HG02981 (cell line): Measurements from ENCODE around the gene ATP13A3.

Experiments
- ATAC-seq: cut with Tn5 transposase; IDR thresholded peaks from one replicate; pipeline ENCODE4 v1.9.1; 2021; ENCODE audit warnings: mild to moderate bottlenecking, moderate library complexity; ENCODE audit not compliant: unreplicated experiment

The ATP13A3 gene

GRCh38 chr3:194446172-194446571, 40.6 kb downstream of the ATP13A3 start:
- ATAC-seq: no peak

- ATAC-seq: no peak
Observed at GRCh38 chr3:194443901-194444300, 42.9 kb downstream of the ATP13A3 start.

DNA sequence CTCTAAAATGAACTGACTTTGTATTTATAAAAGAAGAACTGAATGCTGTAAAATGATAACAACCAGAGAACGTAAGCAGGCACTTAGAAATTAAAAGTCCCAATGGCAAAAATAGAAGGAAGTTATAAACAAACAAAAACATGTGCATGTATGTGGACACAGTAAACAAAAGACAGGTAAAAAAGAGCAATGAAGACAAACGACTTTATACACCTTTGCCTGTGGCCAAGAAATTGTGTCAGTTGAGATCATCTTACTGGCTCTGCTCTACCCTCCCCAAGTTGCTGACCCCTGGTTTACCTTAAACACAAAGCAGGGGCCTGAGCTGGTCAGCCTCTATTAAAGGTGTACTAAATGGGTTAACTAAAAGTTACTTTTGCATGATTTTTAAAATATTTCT, 46.0 kb downstream of the ATP13A3 start:
- ATAC-seq: no peak

DNA sequence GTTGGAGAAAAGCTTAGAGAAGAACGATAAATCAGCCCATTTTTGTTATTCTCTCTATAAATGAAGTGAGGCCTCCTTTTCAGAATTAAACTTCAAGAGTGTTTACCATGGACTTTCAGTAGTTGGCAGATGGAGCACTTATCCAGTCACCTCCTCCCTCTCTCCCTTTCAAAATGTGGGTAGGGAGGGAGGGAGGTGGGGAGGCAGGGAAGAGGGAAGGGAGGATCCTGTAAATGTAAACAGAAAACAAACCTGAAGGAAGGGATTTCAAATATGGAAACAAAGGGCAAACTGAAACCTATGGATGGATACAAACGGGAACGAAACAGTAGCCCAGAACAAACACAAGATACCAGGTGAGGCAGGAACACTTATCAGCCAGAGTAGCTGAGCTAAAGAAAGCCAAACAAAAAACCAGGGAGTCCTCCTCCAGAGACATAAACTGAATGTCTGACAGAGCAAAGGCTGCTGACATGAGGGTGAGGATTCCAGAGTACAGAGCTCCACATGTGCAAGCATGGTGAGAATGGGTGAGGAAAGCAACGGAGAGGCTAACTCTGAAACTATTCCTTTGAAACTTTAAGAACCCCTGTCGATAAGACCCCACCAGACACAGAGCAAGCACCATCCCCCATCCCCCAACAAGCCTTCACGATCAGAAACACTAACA, 46.8 kb downstream of the ATP13A3 start:
- no peak for ATAC-seq

DNA sequence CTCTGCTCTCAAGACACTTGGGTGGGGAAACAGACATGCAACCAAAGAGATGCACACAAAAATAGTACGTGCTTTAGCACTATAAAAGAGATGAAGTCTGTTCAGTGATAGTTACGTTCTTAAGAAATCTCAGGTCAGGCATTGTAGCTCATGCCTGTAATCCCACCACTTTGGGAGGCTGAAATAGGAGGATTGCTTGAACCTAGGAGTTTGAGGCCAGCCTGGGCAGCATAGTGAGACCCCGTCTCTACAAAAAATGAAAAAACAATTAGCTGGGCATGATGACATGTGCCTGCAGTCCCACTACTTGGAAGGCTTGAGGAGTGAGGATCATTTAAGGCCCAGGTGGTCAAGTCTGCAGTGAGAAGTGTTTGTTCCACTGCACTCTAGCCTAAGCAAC, 52.3 kb downstream of the ATP13A3 start:
- ATAC-seq: no peak

DNA sequence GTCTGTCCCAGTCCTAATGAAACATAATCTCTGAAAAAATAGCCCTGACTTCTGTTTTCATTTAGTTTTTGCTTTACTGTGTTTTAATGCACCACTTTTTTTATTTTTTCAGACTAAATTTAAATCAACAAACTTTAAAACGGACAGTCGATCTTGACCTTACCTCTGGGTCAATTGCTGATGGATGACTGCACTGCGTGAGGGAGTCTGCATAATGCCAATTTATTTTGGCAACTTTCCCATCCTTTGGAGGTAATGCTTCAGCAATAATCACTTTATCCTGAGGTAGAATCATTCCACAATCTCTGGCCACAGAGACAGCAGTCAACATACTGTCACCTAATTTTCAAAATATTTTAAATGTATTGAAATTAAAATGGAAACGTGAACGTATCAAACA, 55.2 kb downstream of the ATP13A3 start:
- no peak for ATAC-seq

- no peak for ATAC-seq
Observed at GRCh38 chr3:194425399-194425798, 61.4 kb downstream of the ATP13A3 start.

- ATAC-seq: no peak
Observed at GRCh38 chr3:194424953-194425352, 61.8 kb downstream of the ATP13A3 start.

GRCh38 chr3:194424373-194424772, 62.4 kb downstream of the ATP13A3 start:
- no peak for ATAC-seq

DNA sequence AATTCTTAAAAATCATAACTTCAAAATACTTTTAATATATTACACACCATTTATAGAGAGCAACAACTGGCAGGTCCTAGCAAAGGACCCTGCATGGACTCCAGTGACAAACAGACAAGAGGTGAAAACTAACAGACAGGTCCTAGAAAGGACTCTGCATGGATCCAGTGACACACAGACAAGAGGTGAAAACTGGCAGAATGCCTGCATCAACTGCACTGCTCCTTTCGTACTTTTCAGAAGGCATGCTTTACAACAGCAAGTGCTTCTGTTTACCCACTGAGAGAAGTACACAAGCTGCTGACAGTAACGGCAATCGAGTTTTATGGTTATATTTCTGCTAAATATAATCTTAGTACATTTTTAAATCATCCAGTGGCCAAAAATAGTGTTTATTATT, 63.5 kb downstream of the ATP13A3 start:
- ATAC-seq: no peak

DNA sequence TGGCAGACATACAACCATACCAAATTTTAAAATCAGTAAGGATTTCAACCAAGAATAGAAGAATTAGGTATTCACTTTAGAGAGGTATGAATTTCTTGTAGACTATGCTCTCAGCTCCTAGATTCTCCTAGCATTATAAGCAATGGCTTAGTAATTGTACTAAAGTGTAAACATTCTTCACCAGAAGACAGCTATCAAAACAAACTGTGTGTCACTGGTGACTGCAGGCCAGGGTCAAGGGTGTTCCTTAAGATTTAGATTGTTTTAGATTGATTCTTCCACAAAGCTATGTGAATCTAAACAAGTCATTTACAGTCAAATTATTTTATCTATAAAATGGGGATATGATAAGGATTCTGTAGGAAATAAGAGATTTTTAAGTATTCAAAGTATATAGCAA, 64.6 kb downstream of the ATP13A3 start:
- ATAC-seq: no peak

DNA sequence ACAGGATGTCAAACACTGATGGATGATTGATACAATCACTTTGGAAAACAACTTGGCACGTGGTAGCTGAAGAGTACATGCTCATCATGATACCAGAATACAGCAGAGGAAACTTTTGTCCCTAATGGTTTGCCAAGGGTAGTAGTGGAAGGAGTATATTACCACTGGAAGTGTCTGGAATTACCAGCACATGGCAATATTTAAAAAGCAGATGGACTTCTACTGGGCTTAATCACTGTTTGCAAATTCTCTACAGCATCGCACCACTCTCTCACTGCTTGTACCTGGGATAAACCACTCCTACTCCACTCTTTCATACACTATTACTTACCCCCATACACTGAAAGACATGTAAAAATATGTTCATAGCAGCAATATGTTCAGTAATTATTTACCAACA, 68.1 kb downstream of the ATP13A3 start:
- ATAC-seq: no peak

DNA sequence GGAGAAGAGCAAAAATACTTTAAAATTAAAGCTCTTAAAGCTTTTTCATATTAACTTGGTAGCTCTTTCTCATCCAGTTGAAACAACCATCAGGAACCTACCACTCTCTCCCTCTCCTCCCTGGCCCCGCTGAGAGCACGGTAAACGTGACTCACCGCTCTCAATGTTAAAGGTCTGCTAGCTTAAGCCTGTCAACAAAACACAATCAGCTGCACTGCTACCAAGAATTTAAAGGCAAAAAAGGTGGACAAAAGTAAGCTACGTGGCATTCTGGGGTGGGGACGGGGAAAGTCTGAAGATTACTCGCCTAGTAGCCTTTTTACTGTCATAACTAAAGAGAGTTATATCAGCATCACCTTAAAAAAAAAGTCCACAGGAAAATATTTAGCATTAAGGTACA, 79.4 kb downstream of the ATP13A3 start:
- ATAC-seq: no peak

- ATAC-seq: no peak
Observed at GRCh38 chr3:194405766-194406165, 81.0 kb downstream of the ATP13A3 start.

- ATAC-seq: no peak
Observed at GRCh38 chr3:194404365-194405140, 82.2 kb downstream of the ATP13A3 start.

DNA sequence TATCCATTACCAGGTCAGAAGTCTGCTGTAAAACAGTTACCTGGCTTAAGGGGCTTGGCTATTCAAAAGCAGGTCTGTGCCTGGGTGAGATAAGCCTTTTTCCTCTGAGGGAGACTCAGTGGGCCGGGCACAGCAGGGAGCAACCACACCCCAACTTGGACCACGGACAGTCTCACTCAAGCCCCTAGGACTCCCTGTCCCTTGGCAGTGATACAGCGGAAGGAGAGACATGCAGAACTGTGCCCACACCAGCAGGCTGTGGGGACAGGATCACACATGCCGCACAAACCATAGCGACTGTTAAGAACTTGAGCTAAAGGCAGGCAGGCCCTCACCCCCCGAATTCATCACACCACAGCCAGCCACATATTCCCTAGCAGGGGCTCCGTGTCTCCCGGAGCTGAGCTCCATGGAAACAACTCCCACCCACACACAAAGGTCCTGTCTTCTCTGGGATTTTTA, 84.9 kb downstream of the ATP13A3 start:
- ATAC-seq: no peak

DNA sequence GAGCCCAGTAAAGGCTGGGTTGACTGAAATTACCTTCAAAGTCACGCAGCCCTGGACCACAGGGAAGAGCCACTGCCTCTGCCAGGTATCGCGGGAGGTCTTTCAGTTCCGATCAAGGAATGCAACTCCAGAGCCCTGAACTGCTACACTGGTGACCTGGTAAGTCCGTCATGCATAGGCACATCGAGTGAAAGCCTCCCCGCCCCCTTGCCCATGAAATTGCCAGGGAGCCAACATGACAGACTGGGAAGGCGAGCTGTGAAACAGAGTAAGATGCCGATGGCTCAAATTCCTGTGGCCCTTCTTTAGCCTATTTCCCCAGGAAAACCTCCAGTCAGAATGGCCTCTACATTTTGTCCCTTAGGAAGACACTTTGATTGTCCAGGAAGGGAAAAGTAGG, 85.5 kb downstream of the ATP13A3 start:
- ATAC-seq: no peak

DNA sequence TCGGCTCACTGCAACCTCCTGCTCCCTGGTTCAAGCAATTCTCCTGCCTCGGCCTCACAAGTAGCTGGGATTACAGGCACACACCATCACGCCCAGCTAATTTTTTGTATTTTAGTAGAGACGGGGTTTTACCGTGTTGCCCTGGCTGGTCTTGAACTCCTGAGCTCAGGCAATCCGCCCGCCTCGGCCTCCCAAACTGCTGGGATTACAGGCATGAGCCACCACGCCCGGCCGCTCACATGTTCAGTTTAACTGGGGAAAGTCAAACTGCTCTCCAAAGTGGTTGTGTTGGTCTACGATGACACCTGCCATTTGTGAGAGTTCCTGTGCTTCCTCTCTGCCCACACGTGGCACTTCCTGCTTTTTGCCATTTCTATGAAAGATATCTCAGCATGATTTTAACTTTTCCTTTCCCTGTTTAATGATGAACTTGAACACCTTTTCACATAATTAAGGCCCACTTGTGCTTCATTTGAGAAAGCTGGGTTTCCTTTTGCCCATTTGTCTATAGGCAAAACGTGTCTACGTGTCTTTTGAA, 86.9 kb downstream of the ATP13A3 start:
- no peak for ATAC-seq

- no peak for ATAC-seq
Observed at GRCh38 chr3:194399166-194399565, 87.6 kb downstream of the ATP13A3 start, which contains the start of gene GP5. Gene GP5 (minus strand): TSS chr3:194399266. CDS start chr3:194398282, 984 bp downstream.

DNA sequence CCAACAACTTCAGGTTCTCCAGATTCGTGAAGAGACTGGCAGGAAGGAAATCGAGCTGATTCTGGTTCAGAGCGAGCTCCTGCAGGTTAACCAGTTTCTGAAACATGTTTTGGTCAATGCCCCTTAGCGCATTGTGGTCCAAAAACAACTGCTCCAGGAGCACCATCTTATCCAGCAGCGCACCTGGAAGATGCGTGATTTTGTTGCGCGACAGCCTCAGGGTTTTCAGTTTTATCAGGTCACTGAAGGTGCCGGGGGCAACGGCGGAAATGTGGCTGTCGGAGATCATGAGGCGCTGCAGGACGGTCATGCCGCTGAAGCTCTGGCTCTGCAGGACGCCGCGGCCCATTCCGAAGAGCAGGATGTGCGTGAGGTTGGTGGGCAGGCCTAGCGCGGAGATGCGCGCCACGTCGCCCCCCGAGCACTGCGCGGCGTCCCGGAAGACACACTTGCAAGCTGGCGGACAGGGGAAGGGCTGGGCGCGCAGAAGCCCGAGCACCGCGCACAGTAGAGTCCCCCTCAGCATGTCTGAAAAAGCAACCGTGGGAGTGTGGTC, 89.0 kb downstream of the ATP13A3 start:
- ATAC-seq: no peak

DNA sequence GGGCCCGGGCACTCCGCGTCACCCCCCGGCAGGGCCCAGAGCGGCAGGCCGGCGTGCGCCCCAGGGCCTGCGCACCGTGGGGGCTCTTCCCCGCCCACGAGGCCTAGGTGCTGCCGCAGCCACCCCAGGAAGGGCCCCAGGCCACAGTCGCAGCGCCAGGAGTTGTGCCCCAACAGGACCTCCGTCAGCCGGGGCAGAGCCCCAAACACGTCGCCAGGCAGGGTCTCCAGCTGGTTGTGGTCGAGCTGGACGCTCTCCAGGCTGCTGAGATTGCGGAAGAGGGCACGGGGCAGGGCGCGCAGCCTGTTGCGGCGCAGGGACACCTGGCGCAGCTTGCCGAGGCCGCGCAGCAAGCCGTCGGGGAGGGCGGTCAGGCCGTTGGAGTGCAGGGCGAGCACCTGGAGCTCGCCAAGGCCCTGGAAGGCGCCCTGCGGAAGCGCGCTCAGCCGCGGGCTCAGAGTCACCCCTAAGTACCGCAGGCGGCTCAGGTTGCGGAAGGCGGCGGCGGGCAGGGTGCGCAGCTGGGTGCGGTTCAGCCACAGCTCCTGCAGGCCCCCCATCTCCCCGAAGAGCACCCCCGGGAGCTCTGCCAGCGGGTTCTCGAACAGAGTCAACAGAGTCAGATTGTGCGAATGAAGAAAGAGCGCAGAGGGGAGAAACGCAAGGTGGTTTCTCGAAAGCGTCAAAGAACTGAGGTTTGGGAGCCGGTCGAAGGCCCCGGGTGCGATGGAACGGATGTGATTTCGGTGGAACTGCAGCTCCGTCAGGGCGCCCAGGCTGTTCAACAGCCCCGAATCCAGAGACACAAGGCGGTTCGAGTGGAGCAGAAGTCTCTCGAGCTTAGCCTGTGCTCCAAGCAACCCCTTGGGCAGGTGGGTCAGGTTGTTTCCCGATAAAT, 89.7 kb downstream of the ATP13A3 start:
- no peak for ATAC-seq
